PFSK-1 (cell line): Measurements from ENCODE around the gene COPB2.

Source experiments
- FOXP2 ChIP-seq: optimal IDR thresholded peaks from 2 replicates; pipeline ENCODE3; 2011; ENCODE audit warnings: borderline replicate concordance, control low read depth, inconsistent platforms; ENCODE audit not compliant: insufficient read depth; ENCODE audit errors: extremely low read length, extremely low read depth
- POLR2AphosphoS5 ChIP-seq: IDR thresholded peaks from 2 replicates; pipeline ENCODE4 v1.6.1; 2012; ENCODE audit warnings: low read depth, mild to moderate bottlenecking, control low read depth, low read length, moderate library complexity
- SIN3A ChIP-seq: IDR thresholded peaks from 2 replicates; pipeline ENCODE4 v1.6.1; 2012; ENCODE audit warnings: mild to moderate bottlenecking, low read length, moderate library complexity, borderline replicate concordance; ENCODE audit not compliant: insufficient read depth
- TAF1 ChIP-seq: IDR thresholded peaks from 2 replicates; pipeline ENCODE4 v1.6.1; 2012; ENCODE audit warnings: low read length, control low read depth, borderline replicate concordance; ENCODE audit not compliant: insufficient read depth
- TF ChIP-seq, protein P1 (sequence below), 2 experiments: IDR thresholded peaks; 2 replicates each; pipeline versions ENCODE4 v1.6.1 to v1.8.0; 2011 to 2012; ENCODE audit warnings: low read depth in 2 of 2, low read length in 2 of 2, control low read depth in 1 of 2, inconsistent platforms in 1 of 2, mild to moderate bottlenecking in 1 of 2, moderate library complexity in 1 of 2; ENCODE audit not compliant: insufficient read depth in 1 of 2

COPB2 gene

DNA sequence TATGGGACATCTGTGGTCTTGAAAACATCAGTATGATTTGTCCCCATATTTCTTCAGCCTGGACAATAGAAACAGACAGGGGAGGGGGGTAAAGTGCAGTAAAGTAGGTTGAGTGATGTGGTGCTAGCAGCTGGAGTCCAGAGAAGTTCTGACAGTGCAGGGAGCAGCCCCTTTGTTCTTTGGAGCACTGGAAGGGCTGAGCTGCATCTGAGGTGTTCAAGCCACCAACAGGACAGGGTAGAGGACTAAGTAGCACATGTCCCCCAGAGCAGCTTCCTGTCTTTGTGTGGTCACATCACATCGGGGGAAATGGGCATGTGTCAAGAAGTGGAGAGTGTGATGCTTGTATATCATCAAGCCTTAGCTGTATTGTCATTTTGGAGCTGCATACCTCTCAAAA, 33.6 kb downstream of the COPB2 start:
- TF ChIP-seq FOXP2 (no peak), SIN3A (no peak), TAF1 (no peak), POLR2AphosphoS5 (no peak)
- TF ChIP-seq, protein P1, sequence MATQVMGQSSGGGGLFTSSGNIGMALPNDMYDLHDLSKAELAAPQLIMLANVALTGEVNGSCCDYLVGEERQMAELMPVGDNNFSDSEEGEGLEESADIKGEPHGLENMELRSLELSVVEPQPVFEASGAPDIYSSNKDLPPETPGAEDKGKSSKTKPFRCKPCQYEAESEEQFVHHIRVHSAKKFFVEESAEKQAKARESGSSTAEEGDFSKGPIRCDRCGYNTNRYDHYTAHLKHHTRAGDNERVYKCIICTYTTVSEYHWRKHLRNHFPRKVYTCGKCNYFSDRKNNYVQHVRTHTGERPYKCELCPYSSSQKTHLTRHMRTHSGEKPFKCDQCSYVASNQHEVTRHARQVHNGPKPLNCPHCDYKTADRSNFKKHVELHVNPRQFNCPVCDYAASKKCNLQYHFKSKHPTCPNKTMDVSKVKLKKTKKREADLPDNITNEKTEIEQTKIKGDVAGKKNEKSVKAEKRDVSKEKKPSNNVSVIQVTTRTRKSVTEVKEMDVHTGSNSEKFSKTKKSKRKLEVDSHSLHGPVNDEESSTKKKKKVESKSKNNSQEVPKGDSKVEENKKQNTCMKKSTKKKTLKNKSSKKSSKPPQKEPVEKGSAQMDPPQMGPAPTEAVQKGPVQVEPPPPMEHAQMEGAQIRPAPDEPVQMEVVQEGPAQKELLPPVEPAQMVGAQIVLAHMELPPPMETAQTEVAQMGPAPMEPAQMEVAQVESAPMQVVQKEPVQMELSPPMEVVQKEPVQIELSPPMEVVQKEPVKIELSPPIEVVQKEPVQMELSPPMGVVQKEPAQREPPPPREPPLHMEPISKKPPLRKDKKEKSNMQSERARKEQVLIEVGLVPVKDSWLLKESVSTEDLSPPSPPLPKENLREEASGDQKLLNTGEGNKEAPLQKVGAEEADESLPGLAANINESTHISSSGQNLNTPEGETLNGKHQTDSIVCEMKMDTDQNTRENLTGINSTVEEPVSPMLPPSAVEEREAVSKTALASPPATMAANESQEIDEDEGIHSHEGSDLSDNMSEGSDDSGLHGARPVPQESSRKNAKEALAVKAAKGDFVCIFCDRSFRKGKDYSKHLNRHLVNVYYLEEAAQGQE (IDR thresholded peaks at IDR 0.05; ENCODE audit: insufficient read depth in 1 of 2, low read depth in 2 of 2, low read length in 2 of 2): no peak

- TF ChIP-seq, protein P1 (IDR thresholded peaks at IDR 0.05; ENCODE audit: insufficient read depth in 1 of 2, low read depth in 2 of 2, low read length in 2 of 2): no peak
- TF ChIP-seq TAF1 (no peak), SIN3A (no peak), FOXP2 (no peak), POLR2AphosphoS5 (no peak)
Observed at GRCh38 chr3:139355476-139355875, 34.0 kb downstream of the COPB2 start.

DNA sequence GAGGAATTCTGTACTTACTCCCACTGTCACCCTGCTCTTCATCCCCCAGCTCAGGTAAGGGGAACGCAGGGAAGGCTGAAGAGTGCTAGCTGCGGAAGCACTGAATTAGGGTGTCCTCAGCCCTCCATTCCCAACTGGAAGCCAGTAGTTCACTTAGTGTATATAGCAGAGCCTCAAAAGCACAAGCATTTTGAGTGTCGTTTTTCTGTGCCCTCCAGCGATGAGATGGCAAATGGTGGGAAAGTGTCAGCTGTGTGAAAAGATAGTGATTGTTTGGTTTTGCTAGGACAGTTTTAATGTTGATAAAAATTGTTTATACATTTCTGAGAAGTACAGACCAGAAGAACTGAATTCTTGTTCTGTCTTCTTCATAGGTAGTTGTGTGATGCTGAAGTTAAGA, 34.8 kb downstream of the COPB2 start:
- TF ChIP-seq, protein P1 (IDR thresholded peaks at IDR 0.05; ENCODE audit: insufficient read depth in 1 of 2, low read depth in 2 of 2, low read length in 2 of 2): no peak
- TF ChIP-seq SIN3A: no peak
- no peak for TF ChIP-seq FOXP2
- no peak for TF ChIP-seq POLR2AphosphoS5
- no peak for TF ChIP-seq TAF1

GRCh38 chr3:139353920-139354556, 35.4 kb downstream of the COPB2 start:
- TF ChIP-seq FOXP2: no peak
- no peak; the same call in 1 of the 2 replicates for TF ChIP-seq POLR2AphosphoS5
- TF ChIP-seq, protein P1 (IDR thresholded peaks at IDR 0.05; ENCODE audit: insufficient read depth in 1 of 2, low read depth in 2 of 2, low read length in 2 of 2): no peak
- TF ChIP-seq TAF1: no peak
- no peak for TF ChIP-seq SIN3A
